ENCODE measurements around the gene WDR64.

GRCh38 chr1:241734533-241734932 is 82.5 kb downstream of the WDR64 start:
- TF ChIP-seq CTCF (IDR thresholded peaks at IDR 0.05) = no peak
- TF ChIP-seq POLR2A (IDR thresholded peaks at IDR 0.05) = no peak

Measured in ovary (tissue), 3 donors.